ENCODE results near the gene LMCD1. TPM values are rescaled to one million over a fixed set of nuclear protein-coding genes. Genes with fewer than 3 reads are reported as not detected.

The LMCD1 gene
- total and polyA plus RNA-seq, 2 experiments from 2014 or later: 21.8 to 35.3 TPM

DNA sequence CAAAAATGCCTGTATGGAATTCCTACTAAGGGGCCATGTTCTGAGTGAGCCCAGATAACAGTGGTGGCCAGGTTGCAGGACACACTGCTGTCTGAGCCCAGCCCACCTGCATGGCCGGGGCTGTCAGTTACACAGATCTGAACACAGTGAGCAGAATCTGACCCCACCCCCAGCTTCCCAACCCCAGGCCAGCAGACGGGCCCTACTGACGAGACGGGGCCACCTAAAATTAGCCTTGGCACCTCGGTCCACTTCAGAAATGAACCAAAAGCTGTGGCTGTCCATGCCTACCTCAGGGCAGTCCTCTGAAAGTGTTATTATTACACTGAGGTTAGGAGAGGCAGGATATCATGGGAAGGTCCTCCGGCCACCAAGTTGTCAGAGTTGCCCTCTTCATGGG is 51.8 kb downstream of the LMCD1 start (continued):
- TF ChIP-seq, protein P1, sequence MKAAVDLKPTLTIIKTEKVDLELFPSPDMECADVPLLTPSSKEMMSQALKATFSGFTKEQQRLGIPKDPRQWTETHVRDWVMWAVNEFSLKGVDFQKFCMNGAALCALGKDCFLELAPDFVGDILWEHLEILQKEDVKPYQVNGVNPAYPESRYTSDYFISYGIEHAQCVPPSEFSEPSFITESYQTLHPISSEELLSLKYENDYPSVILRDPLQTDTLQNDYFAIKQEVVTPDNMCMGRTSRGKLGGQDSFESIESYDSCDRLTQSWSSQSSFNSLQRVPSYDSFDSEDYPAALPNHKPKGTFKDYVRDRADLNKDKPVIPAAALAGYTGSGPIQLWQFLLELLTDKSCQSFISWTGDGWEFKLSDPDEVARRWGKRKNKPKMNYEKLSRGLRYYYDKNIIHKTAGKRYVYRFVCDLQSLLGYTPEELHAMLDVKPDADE (IDR thresholded peaks at IDR 0.05): no peak

DNA sequence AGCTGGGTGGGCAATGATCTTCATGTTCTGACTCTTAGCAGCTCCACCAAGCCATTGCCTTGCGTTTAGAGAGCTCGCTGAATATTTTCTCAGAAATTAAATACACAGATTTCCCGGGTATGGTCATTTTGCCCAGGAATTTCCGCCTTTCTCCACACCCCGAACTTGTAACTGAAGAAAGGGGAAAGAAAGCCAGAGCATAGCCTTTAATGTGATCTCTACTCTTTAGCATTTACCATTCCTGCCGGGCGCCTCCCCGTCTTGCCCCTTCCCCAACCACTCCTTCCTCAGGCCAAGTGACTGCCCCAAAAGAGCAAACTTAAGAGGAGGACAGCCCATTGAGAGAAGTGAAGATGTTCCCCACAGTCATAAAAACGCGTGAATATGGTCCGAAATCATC is 53.1 kb downstream of the LMCD1 start:
- Mint-ChIP-seq H3K27ac (no peak overlapping the region), H3K4me1 (peaks cover 16% of the 10 kb centered on the region), H3K9me3 (no peaks in the 10 kb centered on the region), H3K36me3 (ENCODE audit: low read depth) (no peaks in the 10 kb centered on the region), H3K27me3 (ENCODE audit: insufficient read depth, low read depth, poor library complexity) (peaks cover 8% of the 10 kb centered on the region), H3K4me3 (no peak overlapping the region)
- H3K4me3 ChIP-seq: no peak overlapping the region
- peaks cover 5% of the 10 kb centered on the region; the same call in 1 of the 2 replicates for H3K4me1 ChIP-seq (ENCODE audit: insufficient read depth)
- H3K27ac ChIP-seq (ENCODE audit: low read depth): 0 out of 2 replicates have a peak overlapping the region, but pooled peaks have one; percentile 43
- no peaks in the 10 kb centered on the region; the same call in 1 of the 2 replicates for H3K36me3 ChIP-seq (ENCODE audit: insufficient read depth)
- ATAC-seq (peak; percentile 46), DNase-seq (ENCODE audit: low spot score) (no peak)
- TF ChIP-seq STAT1 (IDR thresholded peaks at IDR 0.05; ENCODE audit: unreplicated experiment): no peak
- TF ChIP-seq CREB1 (CRISPR knock-in tag; IDR thresholded peaks at IDR 0.05; ENCODE audit: low read depth): no peak
- no peak for TF ChIP-seq ZNF331 (CRISPR knock-in tag; IDR thresholded peaks at IDR 0.05; ENCODE audit: low read depth)
- no peak for TF ChIP-seq POLR2AphosphoS5 (IDR thresholded peaks at IDR 0.05; ENCODE audit: low read depth)
- no peaks in the 10 kb centered on the region; the same call in 1 of the 2 replicates for H3K9me2 ChIP-seq (ENCODE audit: insufficient read depth)
- no peak overlapping the region for H2AFZ ChIP-seq
- no peaks in the 10 kb centered on the region for H4K20me1 ChIP-seq (replicated peaks; ENCODE audit: insufficient read depth)
- H3F3A ChIP-seq (replicated peaks; ENCODE audit: low read depth): no peaks in the 10 kb centered on the region
- no peaks in the 10 kb centered on the region for H3K27me3 ChIP-seq (ENCODE audit: insufficient read depth)
- no peaks in the 10 kb centered on the region for H3K79me2 ChIP-seq (replicated peaks; ENCODE audit: insufficient read depth)
- H3K4me2 ChIP-seq: peak overlapping the region; percentile 51

DNA sequence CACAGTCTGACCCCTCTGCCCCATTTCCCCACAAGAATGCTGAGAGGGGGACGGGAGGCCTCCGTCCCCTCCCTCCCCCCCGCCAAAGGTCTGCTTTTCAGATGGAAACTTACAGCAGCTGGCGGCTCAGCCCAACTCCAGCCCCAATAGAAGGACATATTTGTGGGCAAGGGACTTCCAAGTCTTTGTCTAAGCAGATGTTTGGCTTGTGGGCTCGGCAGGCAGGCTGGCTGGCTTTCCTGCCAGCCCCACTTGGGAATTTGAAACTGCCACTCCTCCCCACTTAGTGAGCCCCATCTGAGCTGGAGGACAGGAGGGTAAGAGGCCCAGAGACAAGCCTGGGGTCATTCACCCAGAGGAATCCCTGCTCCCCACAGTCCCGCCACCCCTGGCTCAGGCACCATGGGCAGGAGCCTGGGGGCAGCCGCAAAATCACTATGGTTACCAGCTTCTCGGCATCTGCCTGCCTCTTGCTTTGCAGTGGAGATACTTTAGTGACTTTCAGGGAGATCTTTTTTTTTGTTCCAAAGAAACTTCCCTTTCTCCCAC is 53.6 kb downstream of the LMCD1 start:
- H3K79me2 ChIP-seq (replicated peaks; ENCODE audit: insufficient read depth): no peaks in the 10 kb centered on the region
- peak; percentile 71 for ATAC-seq
- peaks cover 16% of the 10 kb centered on the region for H3K4me1 Mint-ChIP-seq
- peaks cover 5% of the 10 kb centered on the region; the same call in 1 of the 2 replicates for H3K4me1 ChIP-seq (ENCODE audit: insufficient read depth)
- H3F3A ChIP-seq (replicated peaks; ENCODE audit: low read depth): no peaks in the 10 kb centered on the region
- no peaks in the 10 kb centered on the region for H3K9me3 Mint-ChIP-seq
- H2AFZ ChIP-seq: no peak overlapping the region
- 0 out of 2 replicates have a peak overlapping the region, but pooled peaks have one; percentile 43 for H3K27ac ChIP-seq (ENCODE audit: low read depth)
- no peaks in the 10 kb centered on the region for H3K27me3 ChIP-seq (ENCODE audit: insufficient read depth)
- H3K4me3 Mint-ChIP-seq: no peak overlapping the region
- TF ChIP-seq JUNB (IDR thresholded peaks at IDR 0.05; ENCODE audit: unreplicated experiment) (no peak), POLR2AphosphoS5 (IDR thresholded peaks at IDR 0.05; ENCODE audit: low read depth) (no peak), EZH2phosphoT487 (IDR thresholded peaks at IDR 0.05; ENCODE audit: unreplicated experiment) (no peak)
- TF ChIP-seq, protein P1 (IDR thresholded peaks at IDR 0.05): no peak
- peak; percentile 38 for DNase-seq (ENCODE audit: low spot score)
- H3K36me3 Mint-ChIP-seq (ENCODE audit: low read depth): no peaks in the 10 kb centered on the region
- H3K36me3 ChIP-seq (ENCODE audit: insufficient read depth): no peaks in the 10 kb centered on the region; the same call in 1 of the 2 replicates
- no peak overlapping the region for H3K27ac Mint-ChIP-seq
- H3K27me3 Mint-ChIP-seq (ENCODE audit: insufficient read depth, low read depth, poor library complexity): peaks cover 7% of the 10 kb centered on the region
- H3K9me2 ChIP-seq (ENCODE audit: insufficient read depth): no peaks in the 10 kb centered on the region; the same call in 1 of the 2 replicates
- peak overlapping the region; percentile 48; the same call in 1 of the 2 replicates for H3K4me2 ChIP-seq
- H3K4me3 ChIP-seq: no peak overlapping the region
- no peaks in the 10 kb centered on the region for H4K20me1 ChIP-seq (replicated peaks; ENCODE audit: insufficient read depth)

Data from GM23338 (cell line).